ENCODE results near the gene OVCH1. TPM values are rescaled to one million over a fixed set of nuclear protein-coding genes. Genes with fewer than 3 reads are reported as not detected.
A peak's percentile ranks its signal among the peaks of the same experiment; 100 is the strongest.

Gene OVCH1
- total RNA-seq, 1 experiment from 2014 or later: not detected

- no peaks in the 10 kb centered on the region for H4K20me1 ChIP-seq (ENCODE audit: control insufficient read depth, insufficient read depth, insufficient read length)
- no peak overlapping the region for H2BK120ac ChIP-seq (ENCODE audit: low read depth, low read length, poor library complexity, severe bottlenecking)
- no peak overlapping the region for H3K27ac ChIP-seq (ENCODE audit: insufficient read length, low read depth, low read length)
- no peak overlapping the region for H4K91ac ChIP-seq (ENCODE audit: insufficient read length, low read depth, low read length)
- no peak overlapping the region for H3K18ac ChIP-seq (ENCODE audit: insufficient read length, low read depth, low read length)
- H3K4me1 Mint-ChIP-seq: peaks cover 16 to 17% of the 10 kb centered on the region in 2 experiments
- H3K27ac Mint-ChIP-seq: no peak overlapping the region
- peaks cover 4% of the 10 kb centered on the region; the same call in 1 of the 2 replicates for H3K4me1 ChIP-seq (ENCODE audit: insufficient read depth, low read length)
- H3T11ph ChIP-seq (ENCODE audit: low read length): no peak overlapping the region
- TF ChIP-seq CTCF (conservative IDR thresholded peaks at IDR 0.05): no peak
- no CpG with 5 or more reads among the region's 6 CpGs for WGBS (ENCODE audit: extremely low coverage, insufficient read length, low lambda C conversion rate)
- H2AFZ ChIP-seq (ENCODE audit: low read length): no peak overlapping the region
- H3K9ac ChIP-seq (ENCODE audit: extremely low read depth, insufficient read length, low read length): no peak overlapping the region
- no peak overlapping the region for H3K23ac ChIP-seq (ENCODE audit: insufficient read length, low read depth, low read length)
- H2BK15ac ChIP-seq (ENCODE audit: low read depth, low read length): no peak overlapping the region
- H3K79me1 ChIP-seq (ENCODE audit: insufficient read depth, low read depth, low read length, poor library complexity, severe bottlenecking): no peaks in the 10 kb centered on the region
- peaks cover 0 to 6% (median 0%) of the 10 kb centered on the region in 3 experiments; a peak in 2 of 7 replicates for H3K36me3 Mint-ChIP-seq (ENCODE audit: insufficient read depth in 1 of 3, low read depth in 3 of 3)
- no peak overlapping the region for H4K5ac ChIP-seq (ENCODE audit: insufficient read length, low read depth, low read length)
- H3K4ac ChIP-seq (ENCODE audit: low read depth, low read length): no peak overlapping the region
- no peak overlapping the region for H2BK5ac ChIP-seq (ENCODE audit: insufficient read length, low read length)
- no peaks in the 10 kb centered on the region for H3K9me3 Mint-ChIP-seq
- no peak overlapping the region for H3K4me3 Mint-ChIP-seq
- H3K14ac ChIP-seq (ENCODE audit: insufficient read depth, low read length): no peak overlapping the region
- H2BK12ac ChIP-seq (ENCODE audit: insufficient read length, low read depth, low read length): no peak overlapping the region
- peak; percentile 46 for DNase-seq
- no peak overlapping the region for H4K8ac ChIP-seq (replicated peaks; ENCODE audit: insufficient read length, low read depth, low read length)
- H2AK5ac ChIP-seq (ENCODE audit: insufficient read length, low read length): no peak overlapping the region
- no peak overlapping the region for H3K56ac ChIP-seq (ENCODE audit: insufficient read length, low read depth, low read length)
- H3K23me2 ChIP-seq (ENCODE audit: insufficient read length, low read depth, low read length, poor library complexity, severe bottlenecking): no peaks in the 10 kb centered on the region
- H3K79me2 ChIP-seq (ENCODE audit: insufficient read depth, low read length): no peaks in the 10 kb centered on the region
- no peaks in the 10 kb centered on the region for H3K9me3 ChIP-seq (ENCODE audit: control insufficient read depth, low read depth, low read length)
- no peak overlapping the region for H3K4me2 ChIP-seq (ENCODE audit: insufficient read depth, insufficient read length, low read length)
- no peak overlapping the region for H2BK20ac ChIP-seq (ENCODE audit: low read depth, low read length, poor library complexity, severe bottlenecking)
- H3K27me3 Mint-ChIP-seq (ENCODE audit: low read depth): no peaks in the 10 kb centered on the region
- H3K27me3 ChIP-seq (ENCODE audit: insufficient read depth, low read length): no peaks in the 10 kb centered on the region
Measured at GRCh38 chr12:29544428-29545101, 47.1 kb upstream of the OVCH1 start.
